SK-N-SH (cell line): ENCODE results near the gene FLCN.

Experiments
- CHD2 ChIP-seq: fragments of 150-350 bp; IDR thresholded peaks from 2 replicates; pipeline ENCODE4 v1.6.1; 2018; ENCODE audit warnings: low read length; ENCODE audit not compliant: partially characterized antibody
- CTCF ChIP-seq: fragments of 200-600 bp; sonication (generic); IDR thresholded peaks from 2 replicates; pipeline ENCODE4 v1.6.1; 2017; ENCODE audit warnings: antibody characterized with exemption, mild to moderate bottlenecking, moderate library complexity
- MEF2A ChIP-seq: IDR thresholded peaks from 2 replicates; pipeline ENCODE4 v1.4.0; 2012; ENCODE audit warnings: low read depth, borderline replicate concordance
- NFIC ChIP-seq: IDR thresholded peaks from 2 replicates; pipeline ENCODE4 v1.4.0; 2012; ENCODE audit warnings: borderline replicate concordance
- POLR2AphosphoS5 ChIP-seq: IDR thresholded peaks from 2 replicates; pipeline ENCODE4 v1.6.1; 2012; ENCODE audit warnings: low read depth, low read length
- RCOR1 ChIP-seq: fragments of 150-350 bp; IDR thresholded peaks from 2 replicates; pipeline ENCODE4 v1.6.1; 2017; ENCODE audit warnings: antibody characterized with exemption, low read length
- REST ChIP-seq: IDR thresholded peaks from 2 replicates; pipeline ENCODE4 v1.6.1; 2012; ENCODE audit warnings: mild to moderate bottlenecking, low read depth, low read length, moderate library complexity
- SIN3A ChIP-seq: IDR thresholded peaks from 2 replicates; pipeline ENCODE4 v1.6.1; 2012; ENCODE audit warnings: low read depth, mild to moderate bottlenecking, low read length, moderate library complexity, borderline replicate concordance
- SMC3 ChIP-seq: IDR thresholded peaks from 2 replicates; pipeline ENCODE4 v1.6.1; 2012; ENCODE audit warnings: low read depth, low read length, improper control_type of control experiment
- TEAD4 ChIP-seq: IDR thresholded peaks from 2 replicates; pipeline ENCODE4 v1.4.0; 2012; ENCODE audit warnings: mild to moderate bottlenecking, borderline replicate concordance; ENCODE audit not compliant: insufficient read depth
- YY1 ChIP-seq: IDR thresholded peaks from 2 replicates; pipeline ENCODE4 v1.4.0; 2012; ENCODE audit warnings: low read depth, mild to moderate bottlenecking
- TF ChIP-seq, protein P1 (sequence below): IDR thresholded peaks from 2 replicates; pipeline ENCODE4 v1.4.0; 2012; ENCODE audit warnings: low read depth
- TF ChIP-seq, protein P2 (sequence below): fragments of 150-350 bp; IDR thresholded peaks from 2 replicates; pipeline ENCODE4 v1.6.1; 2017; ENCODE audit warnings: antibody characterized with exemption, low read length, low read depth, borderline replicate concordance

DNA sequence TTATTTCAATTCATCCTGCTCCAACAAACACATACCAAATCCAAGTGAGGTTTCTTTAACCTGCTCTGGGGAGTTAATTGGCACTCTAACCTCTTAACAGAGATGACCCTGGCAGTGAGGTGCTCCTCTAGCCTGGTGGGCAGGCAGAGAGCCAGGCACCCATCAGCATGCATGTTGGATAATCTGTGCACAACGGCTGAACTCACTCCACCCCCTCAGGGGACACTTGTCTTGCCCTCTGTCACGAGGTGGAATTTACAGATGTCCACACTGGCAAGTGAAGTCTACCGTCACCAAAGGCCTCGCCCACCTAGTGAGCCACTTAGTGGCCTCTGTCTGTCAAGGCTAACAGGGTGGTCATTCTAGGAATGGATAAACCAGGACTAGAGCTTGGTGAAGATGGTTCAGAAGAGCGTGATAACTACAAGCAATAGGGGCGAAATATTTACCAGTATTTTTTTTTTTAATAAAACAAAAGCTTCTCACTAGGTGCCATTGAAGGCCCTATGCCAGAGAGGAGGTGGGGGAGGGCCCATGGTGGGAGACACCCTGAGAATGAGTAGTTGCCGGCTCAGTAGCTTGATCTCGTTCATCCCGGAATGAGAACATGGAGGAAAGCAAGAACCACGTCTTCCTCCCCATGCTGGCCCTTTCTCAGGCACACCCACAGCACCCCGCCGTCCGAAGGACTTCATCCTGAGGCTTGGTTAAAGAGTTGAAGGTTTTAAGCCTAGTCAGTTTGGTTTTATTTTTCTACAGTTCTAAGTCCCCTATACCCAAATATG lies 56.0 kb downstream of the FLCN start:
- TF ChIP-seq, protein P1, sequence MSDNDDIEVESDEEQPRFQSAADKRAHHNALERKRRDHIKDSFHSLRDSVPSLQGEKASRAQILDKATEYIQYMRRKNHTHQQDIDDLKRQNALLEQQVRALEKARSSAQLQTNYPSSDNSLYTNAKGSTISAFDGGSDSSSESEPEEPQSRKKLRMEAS, result no peak
- TF ChIP-seq YY1 (no peak), SMC3 (no peak), CTCF (no peak), MEF2A (no peak), RCOR1 (no peak), REST (no peak), CHD2 (no peak), SIN3A (no peak), POLR2AphosphoS5 (no peak), TEAD4 (no peak), NFIC (no peak)
- TF ChIP-seq, protein P2, sequence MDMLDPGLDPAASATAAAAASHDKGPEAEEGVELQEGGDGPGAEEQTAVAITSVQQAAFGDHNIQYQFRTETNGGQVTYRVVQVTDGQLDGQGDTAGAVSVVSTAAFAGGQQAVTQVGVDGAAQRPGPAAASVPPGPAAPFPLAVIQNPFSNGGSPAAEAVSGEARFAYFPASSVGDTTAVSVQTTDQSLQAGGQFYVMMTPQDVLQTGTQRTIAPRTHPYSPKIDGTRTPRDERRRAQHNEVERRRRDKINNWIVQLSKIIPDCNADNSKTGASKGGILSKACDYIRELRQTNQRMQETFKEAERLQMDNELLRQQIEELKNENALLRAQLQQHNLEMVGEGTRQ, result no peak
